Activated CD4-positive, alpha-beta T cell treated with anti-CD3 and anti-CD28 coated beads for 36 hours (primary cell): ENCODE data around the gene SDF2L1. TPM values are rescaled to one million over a fixed set of nuclear protein-coding genes. Genes with fewer than 3 reads are reported as not detected.

ENCODE experiments used
- ATAC-seq: fragments of 200-7000 bp; cut with Tn5 transposase; one replicate; pipeline ENCODE4 v1.10.0; 2021; ENCODE audit warnings: mild to moderate bottlenecking, moderate library complexity
- CTCF ChIA-PET: fragments of 350-600 bp; sonication (Branson Sonifier 250); formaldehyde crosslinking; loops from one replicate; lab custom pipeline; 2021; ENCODE audit warnings: antibody characterized with exemption; lab: Charles Lee
- POLR2A ChIA-PET: fragments of 350-600 bp; sonication (Branson Sonifier 250); formaldehyde crosslinking; loops from one replicate; lab custom pipeline; 2021; ENCODE audit warnings: antibody characterized with exemption, inconsistent platforms; lab: Charles Lee
- DNase-seq: peaks from one replicate; pipeline ENCODE4 v3.0.0-alpha.2; 2020
- H3K27ac Mint-ChIP-seq: one replicate; pipeline ENCODE4 v1.8.0; 2021; ENCODE audit warnings: mixed read lengths
- H3K27me3 Mint-ChIP-seq: one replicate; pipeline ENCODE4 v1.8.0; 2021; ENCODE audit warnings: mixed read lengths
- H3K36me3 Mint-ChIP-seq: one replicate; pipeline ENCODE4 v1.8.0; 2021; ENCODE audit warnings: low read depth, mixed read lengths
- H3K4me1 Mint-ChIP-seq: one replicate; pipeline ENCODE4 v1.8.0; 2021; ENCODE audit warnings: mixed read lengths
- H3K4me3 Mint-ChIP-seq: one replicate; pipeline ENCODE4 v1.8.0; 2021; ENCODE audit warnings: mild to moderate bottlenecking, moderate library complexity, mixed read lengths
- H3K9me3 Mint-ChIP-seq: one replicate; pipeline ENCODE4 v1.8.0; 2021; ENCODE audit warnings: low read depth, mixed read lengths
- intact Hi-C, 2 experiments: fragments of 100-400 bp; cut with DNase I in 1 of 2; cut with micrococcal nuclease in 1 of 2; formaldehyde crosslinking; loops; one replicate each; pipeline versions ENCODE4 v1.14.2 to v1.15.1; 2022 to 2024; cut with DNase I, micrococcal nuclease
- total RNA-seq, 2 experiments: library from RNA; stranded (reverse); gene quantifications; one replicate each; pipeline ENCODE4 v1.2.3, GENCODE V29; 2021

Gene SDF2L1
- total RNA-seq, 2 experiments from 2014 or later: 13.7 to 32.8 TPM

DNA sequence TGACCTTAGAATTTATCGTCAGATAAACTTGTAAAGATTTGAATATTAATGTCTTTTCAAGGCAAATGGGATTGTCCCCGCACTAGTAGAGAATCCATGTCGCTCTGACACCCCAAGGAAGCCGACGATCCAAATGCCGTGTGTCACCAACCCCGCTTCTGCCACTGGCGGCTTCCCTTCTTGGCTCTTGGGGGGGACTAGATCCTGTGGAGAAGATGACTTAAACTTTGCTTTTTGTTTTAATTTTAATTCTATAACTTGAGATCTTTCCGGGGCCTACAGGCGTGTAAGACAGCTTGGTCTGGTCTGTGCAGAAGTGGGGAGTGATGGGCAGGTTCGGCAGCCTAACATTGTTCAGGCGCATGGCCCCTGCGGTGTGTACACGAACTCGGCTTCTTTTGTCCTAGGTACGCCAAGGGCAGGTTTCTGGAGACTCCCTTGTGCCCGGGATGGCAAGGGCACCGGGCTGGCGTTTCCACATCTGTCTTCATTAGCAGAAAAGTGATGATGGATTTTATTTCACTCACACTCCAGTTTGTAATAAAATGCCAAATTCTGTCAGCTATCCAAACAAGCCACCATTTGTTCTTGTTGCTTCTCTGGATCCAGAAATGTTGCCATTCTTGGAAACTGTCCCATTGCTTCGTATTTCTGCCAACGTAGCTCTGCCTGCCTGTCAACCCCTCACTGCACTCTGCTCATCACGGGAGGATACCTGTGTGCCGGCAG is 19.0 kb upstream of the SDF2L1 start:
- Mint-ChIP-seq H3K4me1 (peaks cover 20% of the 10 kb centered on the region), H3K36me3 (peaks cover 34% of the 10 kb centered on the region), H3K27me3 (no peaks in the 10 kb centered on the region), H3K4me3 (no peak overlapping the region), H3K27ac (no peak overlapping the region), H3K9me3 (no peaks in the 10 kb centered on the region)
- POLR2A ChIA-PET: no interaction called here
- no peak for ATAC-seq
- DNase-seq: no peak
- CTCF ChIA-PET: interaction anchor here (0.7 to 1.6 kb wide), 8 partner anchors 10 to 807 kb away, joined by 3 to 5 read pairs (median 4); partner anchors contain the start of gene SDF2L1
- intact Hi-C loops: no loop called here

GRCh38 chr22:21623648-21623970 is 18.5 kb upstream of the SDF2L1 start:
- Mint-ChIP-seq H3K36me3 (peaks cover 37% of the 10 kb centered on the region), H3K27ac (no peak overlapping the region), H3K9me3 (no peaks in the 10 kb centered on the region), H3K4me3 (no peak overlapping the region), H3K27me3 (no peaks in the 10 kb centered on the region), H3K4me1 (peaks cover 23% of the 10 kb centered on the region)
- POLR2A ChIA-PET: no interaction called here
- CTCF ChIA-PET: interaction anchor here (0.7 to 1.6 kb wide), 8 partner anchors 11 to 808 kb away, joined by 3 to 5 read pairs (median 4); partner anchors contain the start of gene SDF2L1
- no peak for DNase-seq
- no peak for ATAC-seq
- intact Hi-C loops: no loop called here

- H3K27me3 Mint-ChIP-seq: no peaks in the 10 kb centered on the region
- H3K9me3 Mint-ChIP-seq: no peaks in the 10 kb centered on the region
- peak overlapping the region; percentile 55 for H3K27ac Mint-ChIP-seq
- H3K4me1 Mint-ChIP-seq: peaks cover 23% of the 10 kb centered on the region
- no peak overlapping the region for H3K4me3 Mint-ChIP-seq
- DNase-seq: peak; percentile 74
- intact Hi-C loops: no loop called here
- CTCF ChIA-PET: interaction anchor here (0.6 to 1.6 kb wide), 6 partner anchors 10 to 809 kb away, joined by 3 to 6 read pairs (median 3); no protein-coding TSS in a partner anchor
- H3K36me3 Mint-ChIP-seq: peaks cover 39% of the 10 kb centered on the region
- ATAC-seq: peak; percentile 37
- POLR2A ChIA-PET: no interaction called here
Observed at GRCh38 chr22:21624120-21624879, 17.8 kb upstream of the SDF2L1 start.

DNA sequence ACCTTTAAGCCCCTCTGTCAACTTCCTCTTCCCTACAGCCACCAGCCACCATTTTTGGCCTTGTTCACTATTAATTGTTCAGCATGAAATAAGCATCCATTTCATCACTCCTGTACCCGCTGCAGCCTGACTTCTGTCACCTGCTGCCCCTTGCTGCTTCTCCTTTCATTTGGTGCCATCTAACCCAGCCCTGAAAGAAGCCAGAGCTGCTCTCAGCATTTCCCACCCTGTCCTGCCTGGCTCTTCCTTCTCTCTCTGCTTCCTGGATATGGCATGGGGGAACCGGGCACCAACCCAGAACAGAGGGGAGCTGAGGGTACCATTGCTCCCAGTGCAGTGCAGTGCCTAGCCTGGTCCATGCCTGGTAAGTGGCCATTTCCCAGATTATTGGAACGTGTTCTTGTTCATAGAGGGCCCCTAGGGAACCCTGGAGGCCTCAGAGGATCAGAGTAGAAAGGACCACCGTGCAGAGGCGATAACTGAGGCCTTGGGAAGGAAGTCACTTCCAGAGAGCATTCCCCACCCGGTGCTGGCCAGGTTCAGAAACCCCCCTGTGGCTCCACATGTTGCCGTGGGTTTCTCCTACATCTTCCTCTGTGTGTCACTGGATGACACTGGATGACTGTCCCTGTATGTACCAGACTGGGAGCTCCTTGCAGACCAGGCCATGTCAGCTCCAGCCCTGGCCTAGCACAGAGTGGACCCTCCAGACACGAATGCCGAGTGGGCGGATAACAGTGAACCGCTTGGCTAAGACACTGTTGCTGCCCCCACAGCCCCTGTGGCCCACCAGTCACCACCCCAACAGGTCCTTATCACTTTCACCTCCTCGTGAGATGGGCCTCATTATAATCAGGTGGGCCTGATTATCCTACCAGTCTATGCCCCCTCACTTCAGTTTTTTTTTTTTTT is 17.0 kb upstream of the SDF2L1 start:
- intact Hi-C loops: loop anchor here in 1 of 2 experiments (5.0 kb wide), 1 partner anchor 38 kb away; no protein-coding TSS in a partner anchor
- H3K27me3 Mint-ChIP-seq: no peaks in the 10 kb centered on the region
- DNase-seq (no peak), ATAC-seq (no peak)
- H3K36me3 Mint-ChIP-seq: peaks cover 38% of the 10 kb centered on the region
- peak overlapping the region; percentile 55 for H3K27ac Mint-ChIP-seq
- no peak overlapping the region for H3K4me3 Mint-ChIP-seq
- no peaks in the 10 kb centered on the region for H3K9me3 Mint-ChIP-seq
- CTCF ChIA-PET: interaction anchor here (0.6 to 1.6 kb wide), 5 partner anchors 11 to 26 kb away, joined by 3 to 6 read pairs (median 3); no protein-coding TSS in a partner anchor
- POLR2A ChIA-PET: interaction anchor here (0.7 kb wide), 1 partner anchor 16 kb away, joined by 3 read pairs; no protein-coding TSS in a partner anchor
- peaks cover 23% of the 10 kb centered on the region for H3K4me1 Mint-ChIP-seq

DNA sequence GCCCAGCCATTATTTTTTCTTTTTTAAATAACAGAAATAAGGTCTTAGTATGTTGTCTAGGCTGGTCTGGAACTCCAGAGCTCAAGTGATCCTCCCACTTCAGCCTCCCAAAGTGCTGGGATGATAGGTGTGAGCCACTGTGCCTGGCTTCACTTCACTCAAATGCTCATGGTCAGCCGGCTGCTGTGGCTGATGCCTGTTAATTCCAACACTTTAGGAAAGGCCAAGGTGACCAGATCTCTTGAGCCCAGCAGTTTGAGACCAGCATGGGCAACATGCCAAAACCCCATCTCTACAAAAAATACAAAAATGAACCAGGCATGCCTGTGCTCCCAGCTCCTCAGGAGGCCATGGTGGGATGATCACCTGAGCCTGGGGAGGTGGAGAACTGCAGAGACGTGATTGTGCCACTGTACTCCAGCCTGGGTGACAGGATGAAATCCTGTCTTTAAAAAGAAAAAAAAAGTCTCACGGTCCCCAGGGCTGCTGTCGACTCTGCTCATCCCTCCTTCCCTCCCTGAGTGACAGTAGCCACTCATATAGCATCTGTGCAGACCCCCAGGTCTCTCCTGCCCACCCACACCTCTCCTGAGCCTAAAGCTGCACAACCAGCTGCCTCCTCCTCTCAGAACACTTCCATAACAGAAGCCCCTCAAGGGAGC is 15.9 kb upstream of the SDF2L1 start:
- Mint-ChIP-seq H3K4me1 (peaks cover 31% of the 10 kb centered on the region), H3K36me3 (peaks cover 38% of the 10 kb centered on the region), H3K9me3 (no peaks in the 10 kb centered on the region), H3K27me3 (no peaks in the 10 kb centered on the region), H3K4me3 (no peak overlapping the region), H3K27ac (peak overlapping the region; percentile 83)
- ATAC-seq (no peak), DNase-seq (no peak)
- ChIA-PET POLR2A (interaction anchor here (0.6 to 4.0 kb wide), 2 partner anchors 17 to 172 kb away, joined by 8 to 36 read pairs; partner anchors contain the start of gene SDF2L1), CTCF (interaction anchor here (0.6 to 10.9 kb wide), 3 partner anchors 8 to 17 kb away, joined by 3 to 209 read pairs (median 4); partner anchors contain the start of gene SDF2L1)
- intact Hi-C loops: loop anchor here in 1 of 2 experiments (5.0 kb wide), 1 partner anchor 39 kb away; no protein-coding TSS in a partner anchor

DNA sequence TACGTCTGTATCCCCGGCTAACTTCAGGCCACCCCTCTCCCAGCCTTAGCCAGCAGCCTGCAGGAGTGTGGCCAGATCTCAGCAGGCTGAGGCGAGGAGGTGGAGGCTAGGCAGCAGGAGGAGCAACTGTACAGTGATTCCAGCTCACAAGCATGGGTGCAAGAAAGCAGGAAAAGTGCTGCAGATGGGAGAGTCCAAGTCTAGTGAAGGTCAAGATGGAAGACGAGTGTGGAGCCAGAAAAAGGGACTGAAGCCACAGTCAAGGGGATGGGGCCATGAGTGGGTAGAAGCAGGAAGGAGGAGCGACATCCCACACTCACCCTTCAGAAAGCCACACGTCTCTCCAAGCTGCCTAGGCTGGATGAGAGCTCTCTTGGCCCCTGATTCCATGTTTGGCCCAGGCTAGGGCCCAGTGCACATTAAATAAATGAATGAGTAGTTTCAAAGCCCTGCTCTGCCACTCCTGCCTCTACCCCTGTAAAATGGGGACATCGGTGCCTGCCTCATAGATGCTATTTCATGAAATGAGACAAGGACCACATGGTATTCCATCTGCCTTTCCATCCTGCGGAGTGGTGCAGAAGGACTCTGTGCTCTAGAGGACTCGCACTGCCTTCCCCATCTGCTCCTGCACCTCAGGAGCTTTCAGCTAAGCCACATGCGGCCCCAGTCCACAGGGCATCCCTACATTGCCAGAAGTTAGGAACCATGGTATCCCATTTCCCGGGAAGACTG is 15.2 kb upstream of the SDF2L1 start:
- Mint-ChIP-seq H3K9me3 (no peaks in the 10 kb centered on the region), H3K4me3 (peak overlapping the region; percentile 41), H3K27ac (peak overlapping the region; percentile 83), H3K4me1 (peaks cover 31% of the 10 kb centered on the region), H3K27me3 (no peaks in the 10 kb centered on the region), H3K36me3 (peaks cover 35% of the 10 kb centered on the region)
- ChIA-PET POLR2A (interaction anchor here (0.6 to 4.0 kb wide), 2 partner anchors 16 to 171 kb away, joined by 8 to 36 read pairs; partner anchors contain the start of gene SDF2L1), CTCF (interaction anchor here (0.6 to 10.9 kb wide), 4 partner anchors 9 to 16 kb away, joined by 3 to 209 read pairs (median 4); partner anchors contain the start of gene SDF2L1)
- intact Hi-C loops: loop anchor here in 1 of 2 experiments (5.0 kb wide), 1 partner anchor 40 kb away; no protein-coding TSS in a partner anchor
- DNase-seq (no peak), ATAC-seq (no peak)

DNA sequence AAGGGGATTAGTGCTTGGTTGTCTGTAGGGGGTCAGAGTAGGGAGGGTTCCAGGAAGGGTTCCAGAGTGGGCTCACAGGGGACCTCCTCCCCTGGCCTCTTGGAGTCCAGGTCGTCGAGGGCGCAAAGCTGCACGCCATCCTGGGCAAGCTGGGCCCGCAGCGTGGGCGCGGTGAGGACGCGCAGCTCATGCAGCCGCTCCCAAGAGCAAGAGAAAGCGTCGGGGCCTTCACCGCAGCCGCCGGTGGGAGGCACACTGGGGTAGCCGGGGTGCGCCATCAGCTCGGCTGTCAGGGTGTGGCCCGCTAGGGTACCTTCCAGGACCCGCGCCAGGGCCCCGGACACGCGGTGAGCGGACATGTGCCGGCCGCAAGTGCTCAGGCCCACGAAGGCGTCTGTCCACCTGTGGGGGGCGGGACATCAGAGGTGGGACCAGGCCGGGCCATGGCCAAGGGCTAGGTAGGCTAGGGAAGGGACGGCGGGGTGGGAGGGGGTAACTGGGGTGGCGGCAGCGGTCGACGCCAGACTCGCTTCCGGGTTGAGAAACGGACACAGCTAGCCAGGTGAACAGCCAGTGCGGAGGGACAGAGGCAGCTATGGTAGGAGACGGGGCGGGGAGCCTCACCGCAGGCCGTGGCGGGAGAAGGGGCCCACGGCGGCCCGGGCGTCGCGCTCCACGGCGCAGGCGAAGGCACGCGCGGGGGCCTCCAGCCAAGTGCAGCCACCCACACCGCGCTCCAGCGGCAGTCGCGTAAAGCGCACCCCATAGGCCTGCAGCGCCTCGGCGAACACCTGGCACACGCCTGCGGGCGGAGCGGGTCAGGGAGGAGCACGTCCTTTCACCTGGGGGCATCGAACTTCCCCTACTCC is 13.5 kb upstream of the SDF2L1 start:
- intact Hi-C loops: loop anchor here (1.0 to 5.0 kb wide), 5 partner anchors 14 to 770 kb away; partner anchors contain the start of genes PI4KA (in 1 of the 2), PPIL2 (in 1 of the 2) and SDF2L1 (in 1 of the 2)
- Mint-ChIP-seq H3K4me3 (peak overlapping the region; percentile 83), H3K4me1 (peaks cover 36% of the 10 kb centered on the region), H3K27me3 (no peaks in the 10 kb centered on the region), H3K27ac (peak overlapping the region; percentile 93), H3K9me3 (no peaks in the 10 kb centered on the region), H3K36me3 (peaks cover 26% of the 10 kb centered on the region)
- ATAC-seq (peak; percentile 4), DNase-seq (no peak)
- CTCF ChIA-PET: interaction anchor here (0.8 to 10.9 kb wide), 17 partner anchors 7 to 1391 kb away, joined by 3 to 209 read pairs (median 4); partner anchors contain the start of gene SDF2L1
- POLR2A ChIA-PET: interaction anchor here (0.7 to 4.0 kb wide), 6 partner anchors 13 to 626 kb away, joined by 3 to 36 read pairs (median 4); partner anchors contain the start of genes SDF2L1 and THAP7

GRCh38 chr22:21629255-21630149 is 12.6 kb upstream of the SDF2L1 start, which contains the start of gene YDJC:
Gene YDJC, minus strand, starts transcription at chr22:21630022. Its CDS starts 8 bp downstream, at chr22:21630014.
- intact Hi-C loops: loop anchor here (1.0 to 5.0 kb wide), 9 partner anchors 13 to 771 kb away; partner anchors contain the start of genes SDF2L1 (in 2 of the 2), PI4KA (in 1 of the 2), PPIL2 (in 1 of the 2) and YPEL1 (in 1 of the 2)

More at GRCh38 chr22:21629255-21630149, 12.6 kb upstream of the SDF2L1 start, which contains the start of gene YDJC:
- Mint-ChIP-seq H3K27ac (peak within 1 kb of the TSS; percentile 93), H3K27me3 (no peaks in the 10 kb centered on the region), H3K9me3 (no peaks in the 10 kb centered on the region), H3K36me3 (peaks cover 21% of the 10 kb centered on the region), H3K4me1 (peaks cover 34% of the 10 kb centered on the region), H3K4me3 (peak within 1 kb of the TSS; percentile 83)
- DNase-seq (peak; percentile 98), ATAC-seq (peak; percentile 88)
- CTCF ChIA-PET: interaction anchor here (0.6 to 10.9 kb wide), 17 partner anchors 8 to 308 kb away, joined by 3 to 209 read pairs (median 4); partner anchors contain the start of genes PPIL2 and SDF2L1
- POLR2A ChIA-PET: interaction anchor here (0.5 to 4.0 kb wide), 8 partner anchors 13 to 627 kb away, joined by 3 to 36 read pairs (median 4); partner anchors contain the start of genes SDF2L1 and THAP7
